CD14-positive monocyte (primary cell): ENCODE data around the gene ELMO3. TPM values are rescaled to one million over a fixed set of nuclear protein-coding genes. Genes with fewer than 3 reads are reported as not detected.

ENCODE experiments used
- DNase-seq, 3 donors: peaks; one replicate each; pipeline ENCODE4 v3.0.0-alpha.2; 2011 to 2022
- H2AFZ ChIP-seq: 2 replicates; pipeline ENCODE4 v1.6.0; 2012; ENCODE audit warnings: mild to moderate bottlenecking, low read depth, low read length, inconsistent platforms; ENCODE audit not compliant: insufficient read depth, poor library complexity, severe bottlenecking
- H3K27ac ChIP-seq, 2 donors: 1 replicate in 1 of 2; 2 replicates in 1 of 2; pipeline ENCODE4 v1.5.1; 2012 to 2013; ENCODE audit warnings: low read length in 2 of 2, control low read depth in 1 of 2, inconsistent platforms in 1 of 2, low read depth in 1 of 2, mild to moderate bottlenecking in 1 of 2
- H3K27me3 ChIP-seq, 2 donors: one replicate each; pipeline versions ENCODE4 v1.6.0 to v1.6.1; 2011 to 2013; ENCODE audit warnings: low read length in 2 of 2; ENCODE audit not compliant: control insufficient read depth in 2 of 2, insufficient read depth in 2 of 2
- H3K36me3 ChIP-seq, 2 donors: replicated peaks in 1 of 2; 1 replicate in 1 of 2; 2 replicates in 1 of 2; pipeline versions ENCODE4 v1.5.1 to v1.6.1; 2012 to 2013; ENCODE audit warnings: low read length in 2 of 2, control low read depth in 1 of 2, inconsistent platforms in 1 of 2, mild to moderate bottlenecking in 1 of 2; ENCODE audit not compliant: insufficient read depth in 2 of 2, control insufficient read depth in 1 of 2
- H3K4me1 ChIP-seq, 2 donors: 1 replicate in 1 of 2; 2 replicates in 1 of 2; pipeline versions ENCODE4 v1.5.1 to v1.6.1; 2012 to 2013; ENCODE audit warnings: low read length in 2 of 2, control low read depth in 1 of 2, inconsistent platforms in 1 of 2, mild to moderate bottlenecking in 1 of 2, moderate library complexity in 1 of 2; ENCODE audit not compliant: insufficient read depth in 2 of 2, control insufficient read depth in 1 of 2
- H3K4me2 ChIP-seq: replicated peaks from 2 replicates; pipeline ENCODE3; 2012; ENCODE audit warnings: low read length, moderate library complexity, mild to moderate bottlenecking; ENCODE audit not compliant: poor library complexity, severe bottlenecking; ENCODE audit errors: extremely low read depth
- H3K4me3 ChIP-seq, 3 experiments: fragments of 200-600 bp in 1 of 3; sonication (generic) in 1 of 3; replicated peaks in 1 of 3; 1 replicate in 2 of 3; 2 replicates in 1 of 3; pipeline ENCODE4 v1.5.1; 2011 to 2013; ENCODE audit warnings: low read length in 3 of 3, mild to moderate bottlenecking in 3 of 3, control low read depth in 2 of 3, low read depth in 2 of 3, inconsistent platforms in 1 of 3, moderate library complexity in 1 of 3
- H3K79me2 ChIP-seq: 2 replicates; pipeline ENCODE4 v1.6.0; 2012; ENCODE audit warnings: mild to moderate bottlenecking, control low read depth, inconsistent platforms, low read length, moderate library complexity; ENCODE audit not compliant: insufficient read depth
- H3K9ac ChIP-seq: 2 replicates; pipeline ENCODE4 v1.6.0; 2017; ENCODE audit warnings: low read length, mild to moderate bottlenecking; ENCODE audit not compliant: insufficient read depth, poor library complexity, severe bottlenecking
- H3K9me3 ChIP-seq, 2 donors: replicated peaks in 1 of 2; 1 replicate in 1 of 2; 2 replicates in 1 of 2; pipeline versions ENCODE4 v1.5.1 to v1.6.1; 2012 to 2013; ENCODE audit warnings: low read length in 2 of 2, control low read depth in 1 of 2; ENCODE audit not compliant: control insufficient read depth in 1 of 2, insufficient read depth in 1 of 2
- H4K20me1 ChIP-seq: 2 replicates; pipeline ENCODE4 v1.6.0; 2012; ENCODE audit warnings: mild to moderate bottlenecking, low read length, control low read depth, moderate library complexity; ENCODE audit not compliant: insufficient read depth
- H3K27ac Mint-ChIP-seq, 7 donors: one replicate each; pipeline ENCODE4 v1.8.0; 2020; ENCODE audit warnings: mild to moderate bottlenecking in 7 of 7, mixed read lengths in 7 of 7, moderate library complexity in 6 of 7, inconsistent platforms in 2 of 7
- H3K27me3 Mint-ChIP-seq, 3 donors: one replicate each; pipeline ENCODE4 v1.8.0; 2021 to 2022; ENCODE audit warnings: low read depth in 3 of 3, mild to moderate bottlenecking in 3 of 3, mixed read lengths in 3 of 3, moderate library complexity in 3 of 3, inconsistent platforms in 1 of 3
- H3K36me3 Mint-ChIP-seq, 2 donors: one replicate each; pipeline ENCODE4 v1.8.0; 2020; ENCODE audit warnings: mixed read lengths in 2 of 2, inconsistent platforms in 1 of 2, mild to moderate bottlenecking in 1 of 2
- H3K4me1 Mint-ChIP-seq: one replicate; pipeline ENCODE4 v1.8.0; 2020; ENCODE audit warnings: mild to moderate bottlenecking, mixed read lengths
- H3K4me3 Mint-ChIP-seq, 2 donors: one replicate each; pipeline ENCODE4 v1.8.0; 2020; ENCODE audit warnings: mild to moderate bottlenecking in 2 of 2, mixed read lengths in 2 of 2, moderate library complexity in 1 of 2
- H3K9me3 Mint-ChIP-seq, 7 donors: one replicate each; pipeline ENCODE4 v1.8.0; 2020 to 2022; ENCODE audit warnings: mixed read lengths in 7 of 7, mild to moderate bottlenecking in 6 of 7, moderate library complexity in 6 of 7, inconsistent platforms in 2 of 7
- CTCF ChIP-seq: fragments of 200-600 bp; IDR thresholded peaks from one replicate; pipeline ENCODE4 v1.8.0; 2022; ENCODE audit warnings: antibody characterized with exemption, mild to moderate bottlenecking
- WGBS: methylation state at CpG from one replicate; pipeline ENCODE4 v1.1.5; 2013; ENCODE audit warnings: missing lambda C conversion rate; ENCODE audit not compliant: insufficient coverage; 5-methylcytosine and 5-hydroxymethylcytosine counted together
- intact Hi-C, 2 donors: fragments of 100-400 bp; cut with micrococcal nuclease; formaldehyde crosslinking; loops; one replicate each; pipeline versions ENCODE4 v1.15.0 to v1.15.1; 2023
- polyA plus RNA-seq, 3 donors: library from polyadenylated mRNA; depleted of rRNA in 1 of 3; unstranded in 2 of 3; stranded (reverse) in 1 of 3; fragments of 300-500 nt in 2 of 3; fragments of >200 nt in 1 of 3; fragmentation: Illumina TruSeq in 2 of 3; gene quantifications; 1 replicate in 2 of 3; 2 replicates in 1 of 3; pipeline ENCODE4 v1.2.3, GENCODE V29; 2012 to 2021

ELMO3 gene
- polyA plus RNA-seq, 3 donors, result 0.15 to 7.0 TPM; not detected in 1

DNA sequence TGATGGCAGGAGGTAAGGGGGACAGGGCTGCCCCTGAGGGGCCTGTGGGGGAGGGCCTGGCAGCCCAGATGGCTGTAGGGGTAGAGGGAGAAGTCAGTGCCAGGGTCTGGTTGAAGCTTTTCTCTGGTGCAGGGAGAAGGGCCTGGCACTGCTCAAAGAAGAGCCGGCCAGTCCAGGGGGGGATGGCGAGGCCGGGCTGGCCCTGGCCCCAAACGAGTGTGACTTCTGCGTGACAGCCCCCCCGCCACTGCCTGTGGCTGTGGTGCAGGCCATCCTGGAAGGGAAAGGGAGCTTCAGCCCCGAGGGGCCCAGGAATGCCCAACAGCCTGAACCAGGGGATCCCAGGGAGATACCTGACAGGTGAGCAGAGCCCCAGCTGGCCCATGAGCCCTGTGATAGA lies 31.3 kb upstream of the ELMO3 start:
- Histone ChIP-seq H3K27ac (no peak overlapping the region), H3K9me3 (peaks cover 0 to 28% of the 10 kb centered on the region in 2 donors), H3K9ac (no peak overlapping the region), H3K4me3 (no peak overlapping the region), H3K4me1 (peaks cover 62 to 66% of the 10 kb centered on the region in 2 donors), H3K36me3 (no peaks in the 10 kb centered on the region), H3K27me3 (peaks cover 40 to 66% of the 10 kb centered on the region in 2 donors), H2AFZ (no peak overlapping the region), H3K79me2 (no peaks in the 10 kb centered on the region), H3K4me2 (no peak overlapping the region), H4K20me1 (peaks cover 36% of the 10 kb centered on the region)
- intact Hi-C loops, result no loop called here
- DNase-seq, result no peak
- no peak overlapping the region for H3K27ac Mint-ChIP-seq
- peak overlapping the region in 1 of 2 donors; percentile 84 for H3K4me3 Mint-ChIP-seq
- peaks cover 51% of the 10 kb centered on the region for H3K4me1 Mint-ChIP-seq
- H3K27me3 Mint-ChIP-seq, result peaks cover 65 to 92% (median 80%) of the 10 kb centered on the region in 3 donors
- WGBS, result 94% methylated on average over 6 of the region's 7 CpGs
- peaks cover 0 to 24% (median 11%) of the 10 kb centered on the region in 7 donors for H3K9me3 Mint-ChIP-seq
- TF ChIP-seq CTCF, result no peak
- peaks cover 18 to 19% of the 10 kb centered on the region in 2 donors for H3K36me3 Mint-ChIP-seq

DNA sequence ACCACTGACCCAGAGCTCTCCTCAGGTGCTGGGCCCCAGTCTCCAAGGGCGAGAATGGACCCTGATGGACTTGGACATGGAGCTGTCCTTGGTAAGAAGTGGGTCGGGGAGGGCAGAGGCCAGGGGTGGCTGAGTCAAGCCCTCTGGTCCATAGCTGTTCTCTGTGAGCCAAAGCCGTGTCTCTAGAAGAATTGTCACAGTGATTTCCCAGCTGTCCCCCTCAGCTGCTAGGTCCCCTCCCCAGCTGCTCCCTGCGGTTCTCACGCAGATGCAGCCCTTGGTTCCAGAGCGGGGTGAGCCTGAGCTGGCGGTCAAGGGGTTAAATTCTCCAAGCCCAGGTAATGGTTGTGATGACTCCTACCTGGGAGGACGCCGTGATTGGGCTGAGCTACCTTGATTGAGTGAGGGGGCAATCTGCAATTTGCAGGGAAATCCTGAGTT lies 29.9 kb upstream of the ELMO3 start:
- Histone ChIP-seq H3K79me2 (no peaks in the 10 kb centered on the region), H3K27ac (no peak overlapping the region), H3K27me3 (peaks cover 27 to 64% of the 10 kb centered on the region in 2 donors), H3K36me3 (no peaks in the 10 kb centered on the region), H2AFZ (no peak overlapping the region), H3K4me3 (no peak overlapping the region), H3K9ac (no peak overlapping the region), H3K9me3 (peaks cover 0 to 21% of the 10 kb centered on the region in 2 donors), H3K4me1 (peaks cover 62 to 66% of the 10 kb centered on the region in 2 donors), H4K20me1 (peaks cover 22% of the 10 kb centered on the region), H3K4me2 (no peak overlapping the region)
- H3K27me3 Mint-ChIP-seq, result peaks cover 60 to 90% (median 77%) of the 10 kb centered on the region in 3 donors
- 83% methylated on average over 5 of the region's 9 CpGs for WGBS
- H3K4me1 Mint-ChIP-seq, result peaks cover 57% of the 10 kb centered on the region
- peak overlapping the region in 1 of 2 donors; percentile 94 for H3K4me3 Mint-ChIP-seq
- no peak overlapping the region for H3K27ac Mint-ChIP-seq
- intact Hi-C loops, result no loop called here
- H3K9me3 Mint-ChIP-seq, result peaks cover 0 to 17% (median 11%) of the 10 kb centered on the region in 7 donors
- no peak for DNase-seq
- TF ChIP-seq CTCF, result no peak
- H3K36me3 Mint-ChIP-seq, result peaks cover 18% of the 10 kb centered on the region in 2 donors
